ENCODE measurements around the gene GRM1. TPM values are rescaled to one million over a fixed set of nuclear protein-coding genes. Genes with fewer than 3 reads are reported as not detected.

GRM1 gene
- total and polyA plus RNA-seq, 4 donors, result 0.02 to 0.12 (median 0.06) TPM

DNA sequence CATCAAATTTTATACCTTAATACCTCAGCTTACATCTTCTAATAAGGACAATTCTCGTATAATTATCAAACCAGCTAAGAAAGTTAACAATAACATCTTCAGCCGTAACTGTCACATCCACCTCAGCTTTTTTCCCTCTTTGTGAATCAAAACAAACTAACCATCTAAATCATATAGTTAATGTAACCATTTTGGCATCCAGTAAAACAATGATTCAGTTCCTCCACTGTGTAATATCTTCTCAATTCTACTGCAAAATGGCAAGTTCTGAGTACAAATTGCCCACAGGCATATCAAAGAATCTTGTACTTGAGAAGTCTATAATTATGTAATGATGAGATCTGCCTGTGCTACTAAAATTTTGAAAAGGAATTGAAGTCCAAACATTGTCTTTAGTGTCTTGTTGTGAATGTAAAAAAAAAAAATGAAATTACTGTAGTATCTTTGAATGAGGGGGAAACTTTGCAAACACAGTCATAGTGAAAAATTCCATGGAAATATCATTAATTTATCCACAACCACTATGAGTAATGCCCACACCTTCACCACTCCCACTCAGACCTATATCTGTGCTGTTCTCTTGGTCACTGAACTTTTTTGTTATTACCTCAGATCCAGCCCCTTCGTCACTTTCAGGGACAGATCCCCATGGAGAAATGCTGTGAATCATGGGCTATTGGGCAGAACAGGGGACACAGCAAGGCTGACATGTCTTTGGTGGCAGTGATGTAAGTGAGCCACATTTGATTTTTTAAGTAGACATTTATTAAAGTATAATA, 336.1 kb downstream of the GRM1 start:
- ATAC-seq (ENCODE audit: insufficient read depth, low FRiP score) (no peak), DNase-seq (no peak)
- H3K27ac ChIP-seq (ENCODE audit: low read depth in 1 of 2, low read length in 1 of 2), result no peak overlapping the region
- no peak overlapping the region for H3K4me3 ChIP-seq
- no peak overlapping the region for H3K9ac ChIP-seq (ENCODE audit: insufficient read depth in 1 of 2, low read length in 2 of 2)
- no peaks in the 10 kb centered on the region for H3K9me3 ChIP-seq (ENCODE audit: control insufficient read depth in 4 of 4, insufficient read depth in 3 of 4, low read length in 3 of 4)
- TF ChIP-seq, protein P1, sequence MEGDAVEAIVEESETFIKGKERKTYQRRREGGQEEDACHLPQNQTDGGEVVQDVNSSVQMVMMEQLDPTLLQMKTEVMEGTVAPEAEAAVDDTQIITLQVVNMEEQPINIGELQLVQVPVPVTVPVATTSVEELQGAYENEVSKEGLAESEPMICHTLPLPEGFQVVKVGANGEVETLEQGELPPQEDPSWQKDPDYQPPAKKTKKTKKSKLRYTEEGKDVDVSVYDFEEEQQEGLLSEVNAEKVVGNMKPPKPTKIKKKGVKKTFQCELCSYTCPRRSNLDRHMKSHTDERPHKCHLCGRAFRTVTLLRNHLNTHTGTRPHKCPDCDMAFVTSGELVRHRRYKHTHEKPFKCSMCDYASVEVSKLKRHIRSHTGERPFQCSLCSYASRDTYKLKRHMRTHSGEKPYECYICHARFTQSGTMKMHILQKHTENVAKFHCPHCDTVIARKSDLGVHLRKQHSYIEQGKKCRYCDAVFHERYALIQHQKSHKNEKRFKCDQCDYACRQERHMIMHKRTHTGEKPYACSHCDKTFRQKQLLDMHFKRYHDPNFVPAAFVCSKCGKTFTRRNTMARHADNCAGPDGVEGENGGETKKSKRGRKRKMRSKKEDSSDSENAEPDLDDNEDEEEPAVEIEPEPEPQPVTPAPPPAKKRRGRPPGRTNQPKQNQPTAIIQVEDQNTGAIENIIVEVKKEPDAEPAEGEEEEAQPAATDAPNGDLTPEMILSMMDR (IDR thresholded peaks at IDR 0.05; ENCODE audit: control extremely low read depth, extremely low read depth), result no peak
- no peaks in the 10 kb centered on the region for H3K36me3 ChIP-seq (ENCODE audit: control insufficient read depth in 4 of 4, insufficient read depth in 4 of 4, low read length in 4 of 4)
- 83 to 92% methylated on average over 3 of the region's 3 CpGs for WGBS, 2 donors
- no peaks in the 10 kb centered on the region for H3K27me3 ChIP-seq (ENCODE audit: control insufficient read depth in 3 of 3, insufficient read depth in 3 of 3, low read length in 2 of 3)
- H3K4me1 ChIP-seq (ENCODE audit: control insufficient read depth in 5 of 5, insufficient read depth in 5 of 5, low read length in 5 of 5), result no peaks in the 10 kb centered on the region

DNA sequence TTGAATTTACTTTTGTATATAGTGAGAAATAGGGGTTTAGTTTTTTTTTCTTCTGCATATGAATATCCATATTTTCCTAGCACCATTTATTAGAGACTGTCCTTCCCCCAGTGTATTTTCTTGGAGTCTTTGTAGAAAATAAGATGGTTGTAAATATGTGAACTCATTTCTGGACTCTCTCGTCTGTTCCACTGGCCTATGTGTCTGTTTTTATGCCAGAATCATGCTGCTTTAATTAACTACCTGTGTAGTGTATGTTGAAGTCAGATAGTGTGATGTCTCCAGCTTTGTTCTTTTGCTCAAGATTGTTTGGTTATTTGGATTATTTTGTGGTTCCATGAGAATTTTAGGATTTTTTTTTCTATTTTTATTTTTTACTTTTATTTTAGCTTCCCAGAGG, 338.2 kb downstream of the GRM1 start:
- H3K36me3 ChIP-seq (ENCODE audit: control insufficient read depth in 4 of 4, insufficient read depth in 4 of 4, low read length in 4 of 4), result no peaks in the 10 kb centered on the region
- H3K27ac ChIP-seq (ENCODE audit: low read depth in 1 of 2, low read length in 1 of 2), result no peak overlapping the region
- H3K4me1 ChIP-seq (ENCODE audit: control insufficient read depth in 5 of 5, insufficient read depth in 5 of 5, low read length in 5 of 5), result no peaks in the 10 kb centered on the region
- peaks cover 0 to 5% (median 0%) of the 10 kb centered on the region in 4 donors for H3K9me3 ChIP-seq (ENCODE audit: control insufficient read depth in 4 of 4, insufficient read depth in 3 of 4, low read length in 3 of 4)
- TF ChIP-seq, protein P1 (IDR thresholded peaks at IDR 0.05; ENCODE audit: control extremely low read depth, extremely low read depth), result no peak
- DNase-seq (no peak), ATAC-seq (ENCODE audit: insufficient read depth, low FRiP score) (no peak)
- H3K9ac ChIP-seq (ENCODE audit: insufficient read depth in 1 of 2, low read length in 2 of 2), result no peak overlapping the region
- WGBS, 2 donors, result 80 to 87% methylated on average over 1 of the region's 1 CpG
- no peak overlapping the region for H3K4me3 ChIP-seq
- no peaks in the 10 kb centered on the region for H3K27me3 ChIP-seq (ENCODE audit: control insufficient read depth in 3 of 3, insufficient read depth in 3 of 3, low read length in 2 of 3)

DNA sequence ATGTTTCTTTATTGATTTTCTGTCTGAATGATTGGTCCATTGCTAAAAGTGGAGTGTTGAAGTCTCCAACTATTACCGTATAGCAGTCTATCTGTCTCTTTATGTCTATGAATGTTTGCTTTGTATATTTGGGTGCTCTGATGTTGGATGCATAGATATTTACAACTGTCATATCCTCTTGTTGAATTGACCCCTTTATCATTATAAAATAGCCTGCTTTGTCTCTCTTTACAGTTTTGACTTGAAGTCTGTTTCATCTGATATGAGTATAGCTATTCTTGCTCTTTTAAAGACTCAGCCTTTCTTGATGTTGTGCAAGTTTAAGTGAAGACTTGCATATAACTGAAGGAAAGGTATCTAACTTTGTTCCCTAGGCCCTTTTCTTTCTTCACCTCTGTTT, 341.0 kb downstream of the GRM1 start:
- 83 to 91% methylated on average over 1 of the region's 1 CpG for WGBS, 2 donors
- TF ChIP-seq, protein P1 (IDR thresholded peaks at IDR 0.05; ENCODE audit: control extremely low read depth, extremely low read depth), result no peak
- no peak overlapping the region for H3K27ac ChIP-seq (ENCODE audit: low read depth in 1 of 2, low read length in 1 of 2)
- DNase-seq (no peak), ATAC-seq (ENCODE audit: insufficient read depth, low FRiP score) (no peak)
- peaks cover 0 to 5% (median 2%) of the 10 kb centered on the region in 4 donors for H3K9me3 ChIP-seq (ENCODE audit: control insufficient read depth in 4 of 4, insufficient read depth in 3 of 4, low read length in 3 of 4)
- H3K4me3 ChIP-seq, result no peak overlapping the region
- no peaks in the 10 kb centered on the region for H3K36me3 ChIP-seq (ENCODE audit: control insufficient read depth in 4 of 4, insufficient read depth in 4 of 4, low read length in 4 of 4)
- H3K9ac ChIP-seq (ENCODE audit: insufficient read depth in 1 of 2, low read length in 2 of 2), result no peak overlapping the region
- no peaks in the 10 kb centered on the region for H3K27me3 ChIP-seq (ENCODE audit: control insufficient read depth in 3 of 3, insufficient read depth in 3 of 3, low read length in 2 of 3)
- H3K4me1 ChIP-seq (ENCODE audit: control insufficient read depth in 5 of 5, insufficient read depth in 5 of 5, low read length in 5 of 5), result no peaks in the 10 kb centered on the region

All from lung (tissue), 12 donors.